ENCODE results near the gene TMC2.

- TF ChIP-seq TP53 (CRISPR knock-in tag; IDR thresholded peaks at IDR 0.05) (no peak), SP1 (CRISPR knock-in tag; conservative IDR thresholded peaks at IDR 0.05) (no peak), EMX1 (CRISPR knock-in tag; IDR thresholded peaks at IDR 0.05) (no peak), CTCF (IDR thresholded peaks at IDR 0.05) (no peak), ATF1 (CRISPR knock-in tag; IDR thresholded peaks at IDR 0.05) (no peak), FOXP4 (CRISPR knock-in tag; IDR thresholded peaks at IDR 0.05) (no peak), GRHL2 (CRISPR knock-in tag; IDR thresholded peaks at IDR 0.05; ENCODE audit: insufficient replicate concordance, severe bottlenecking) (no peak), CREB1 (CRISPR knock-in tag; IDR thresholded peaks at IDR 0.05) (no peak), AR (CRISPR knock-in tag; IDR thresholded peaks at IDR 0.05) (no peak)
- TF ChIP-seq, protein P1, sequence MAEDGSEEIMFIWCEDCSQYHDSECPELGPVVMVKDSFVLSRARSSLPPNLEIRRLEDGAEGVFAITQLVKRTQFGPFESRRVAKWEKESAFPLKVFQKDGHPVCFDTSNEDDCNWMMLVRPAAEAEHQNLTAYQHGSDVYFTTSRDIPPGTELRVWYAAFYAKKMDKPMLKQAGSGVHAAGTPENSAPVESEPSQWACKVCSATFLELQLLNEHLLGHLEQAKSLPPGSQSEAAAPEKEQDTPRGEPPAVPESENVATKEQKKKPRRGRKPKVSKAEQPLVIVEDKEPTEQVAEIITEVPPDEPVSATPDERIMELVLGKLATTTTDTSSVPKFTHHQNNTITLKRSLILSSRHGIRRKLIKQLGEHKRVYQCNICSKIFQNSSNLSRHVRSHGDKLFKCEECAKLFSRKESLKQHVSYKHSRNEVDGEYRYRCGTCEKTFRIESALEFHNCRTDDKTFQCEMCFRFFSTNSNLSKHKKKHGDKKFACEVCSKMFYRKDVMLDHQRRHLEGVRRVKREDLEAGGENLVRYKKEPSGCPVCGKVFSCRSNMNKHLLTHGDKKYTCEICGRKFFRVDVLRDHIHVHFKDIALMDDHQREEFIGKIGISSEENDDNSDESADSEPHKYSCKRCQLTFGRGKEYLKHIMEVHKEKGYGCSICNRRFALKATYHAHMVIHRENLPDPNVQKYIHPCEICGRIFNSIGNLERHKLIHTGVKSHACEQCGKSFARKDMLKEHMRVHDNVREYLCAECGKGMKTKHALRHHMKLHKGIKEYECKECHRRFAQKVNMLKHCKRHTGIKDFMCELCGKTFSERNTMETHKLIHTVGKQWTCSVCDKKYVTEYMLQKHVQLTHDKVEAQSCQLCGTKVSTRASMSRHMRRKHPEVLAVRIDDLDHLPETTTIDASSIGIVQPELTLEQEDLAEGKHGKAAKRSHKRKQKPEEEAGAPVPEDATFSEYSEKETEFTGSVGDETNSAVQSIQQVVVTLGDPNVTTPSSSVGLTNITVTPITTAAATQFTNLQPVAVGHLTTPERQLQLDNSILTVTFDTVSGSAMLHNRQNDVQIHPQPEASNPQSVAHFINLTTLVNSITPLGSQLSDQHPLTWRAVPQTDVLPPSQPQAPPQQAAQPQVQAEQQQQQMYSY (CRISPR knock-in tag; IDR thresholded peaks at IDR 0.05) = no peak
- TF ChIP-seq, protein P2, sequence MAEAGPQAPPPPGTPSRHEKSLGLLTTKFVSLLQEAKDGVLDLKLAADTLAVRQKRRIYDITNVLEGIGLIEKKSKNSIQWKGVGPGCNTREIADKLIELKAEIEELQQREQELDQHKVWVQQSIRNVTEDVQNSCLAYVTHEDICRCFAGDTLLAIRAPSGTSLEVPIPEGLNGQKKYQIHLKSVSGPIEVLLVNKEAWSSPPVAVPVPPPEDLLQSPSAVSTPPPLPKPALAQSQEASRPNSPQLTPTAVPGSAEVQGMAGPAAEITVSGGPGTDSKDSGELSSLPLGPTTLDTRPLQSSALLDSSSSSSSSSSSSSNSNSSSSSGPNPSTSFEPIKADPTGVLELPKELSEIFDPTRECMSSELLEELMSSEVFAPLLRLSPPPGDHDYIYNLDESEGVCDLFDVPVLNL (CRISPR knock-in tag; IDR thresholded peaks at IDR 0.05; ENCODE audit: borderline replicate concordance, low read depth) = no peak
- TF ChIP-seq, protein P3, sequence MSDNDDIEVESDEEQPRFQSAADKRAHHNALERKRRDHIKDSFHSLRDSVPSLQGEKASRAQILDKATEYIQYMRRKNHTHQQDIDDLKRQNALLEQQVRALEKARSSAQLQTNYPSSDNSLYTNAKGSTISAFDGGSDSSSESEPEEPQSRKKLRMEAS (CRISPR knock-in tag; IDR thresholded peaks at IDR 0.05) = no peak
- TF ChIP-seq, protein P4, sequence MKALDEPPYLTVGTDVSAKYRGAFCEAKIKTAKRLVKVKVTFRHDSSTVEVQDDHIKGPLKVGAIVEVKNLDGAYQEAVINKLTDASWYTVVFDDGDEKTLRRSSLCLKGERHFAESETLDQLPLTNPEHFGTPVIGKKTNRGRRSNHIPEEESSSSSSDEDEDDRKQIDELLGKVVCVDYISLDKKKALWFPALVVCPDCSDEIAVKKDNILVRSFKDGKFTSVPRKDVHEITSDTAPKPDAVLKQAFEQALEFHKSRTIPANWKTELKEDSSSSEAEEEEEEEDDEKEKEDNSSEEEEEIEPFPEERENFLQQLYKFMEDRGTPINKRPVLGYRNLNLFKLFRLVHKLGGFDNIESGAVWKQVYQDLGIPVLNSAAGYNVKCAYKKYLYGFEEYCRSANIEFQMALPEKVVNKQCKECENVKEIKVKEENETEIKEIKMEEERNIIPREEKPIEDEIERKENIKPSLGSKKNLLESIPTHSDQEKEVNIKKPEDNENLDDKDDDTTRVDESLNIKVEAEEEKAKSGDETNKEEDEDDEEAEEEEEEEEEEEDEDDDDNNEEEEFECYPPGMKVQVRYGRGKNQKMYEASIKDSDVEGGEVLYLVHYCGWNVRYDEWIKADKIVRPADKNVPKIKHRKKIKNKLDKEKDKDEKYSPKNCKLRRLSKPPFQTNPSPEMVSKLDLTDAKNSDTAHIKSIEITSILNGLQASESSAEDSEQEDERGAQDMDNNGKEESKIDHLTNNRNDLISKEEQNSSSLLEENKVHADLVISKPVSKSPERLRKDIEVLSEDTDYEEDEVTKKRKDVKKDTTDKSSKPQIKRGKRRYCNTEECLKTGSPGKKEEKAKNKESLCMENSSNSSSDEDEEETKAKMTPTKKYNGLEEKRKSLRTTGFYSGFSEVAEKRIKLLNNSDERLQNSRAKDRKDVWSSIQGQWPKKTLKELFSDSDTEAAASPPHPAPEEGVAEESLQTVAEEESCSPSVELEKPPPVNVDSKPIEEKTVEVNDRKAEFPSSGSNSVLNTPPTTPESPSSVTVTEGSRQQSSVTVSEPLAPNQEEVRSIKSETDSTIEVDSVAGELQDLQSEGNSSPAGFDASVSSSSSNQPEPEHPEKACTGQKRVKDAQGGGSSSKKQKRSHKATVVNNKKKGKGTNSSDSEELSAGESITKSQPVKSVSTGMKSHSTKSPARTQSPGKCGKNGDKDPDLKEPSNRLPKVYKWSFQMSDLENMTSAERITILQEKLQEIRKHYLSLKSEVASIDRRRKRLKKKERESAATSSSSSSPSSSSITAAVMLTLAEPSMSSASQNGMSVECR (CRISPR knock-in tag; IDR thresholded peaks at IDR 0.05; ENCODE audit: borderline replicate concordance) = no peak
Observed at GRCh38 chr20:2563116-2563515, 26.7 kb downstream of the TMC2 start.

Measured in WTC11 (cell line).